D721Med (cell line): Measurements from ENCODE around the gene PDGFB.

Experiments used
- DNase-seq: peaks from one replicate; pipeline ENCODE4 v3.0.0; 2011; ENCODE audit warnings: low spot score; ENCODE audit not compliant: insufficient read length
- FAIRE-seq: peaks from 2 replicates; lab custom pipeline; 2011; peaks lifted over from hg19 to GRCh38; lab: Jason Lieb, UNC
- CTCF ChIP-seq: IDR thresholded peaks from 2 replicates; pipeline ENCODE4 v1.5.1; 2012; ENCODE audit warnings: mild to moderate bottlenecking, control low read depth; ENCODE audit not compliant: insufficient read depth; ENCODE audit errors: missing control alignments

The PDGFB gene

GRCh38 chr22:39197578-39197977 is 47.2 kb downstream of the PDGFB start:
- no peak for TF ChIP-seq CTCF
- FAIRE-seq (no peak), DNase-seq (no peak)

GRCh38 chr22:39194098-39194497 is 50.7 kb downstream of the PDGFB start:
- FAIRE-seq (no peak), DNase-seq (no peak)
- no peak for TF ChIP-seq CTCF

- DNase-seq, result no peak
- FAIRE-seq, result no peak
- TF ChIP-seq CTCF, result no peak
Observed at GRCh38 chr22:39188809-39189208, 56.0 kb downstream of the PDGFB start.

GRCh38 chr22:39185601-39186012 is 59.2 kb downstream of the PDGFB start:
- DNase-seq (no peak), FAIRE-seq (no peak)
- TF ChIP-seq CTCF, result no peak

GRCh38 chr22:39184586-39185577 is 59.9 kb downstream of the PDGFB start:
- no peak for FAIRE-seq
- DNase-seq, result no peak
- TF ChIP-seq CTCF, result no peak

GRCh38 chr22:39183991-39184585 is 60.7 kb downstream of the PDGFB start:
- FAIRE-seq, result no peak

More at GRCh38 chr22:39183991-39184585, 60.7 kb downstream of the PDGFB start:
- no peak for DNase-seq
- no peak for TF ChIP-seq CTCF
